Nephron (organoid): ENCODE data around the gene ICA1.

Experiments used
- H3K27ac Mint-ChIP-seq, 3 experiments: 2 replicates each; pipeline ENCODE4 v1.8.0; 2020; ENCODE audit warnings: mixed read lengths in 3 of 3, mild to moderate bottlenecking in 2 of 3, moderate library complexity in 1 of 3
- H3K27me3 Mint-ChIP-seq: 2 replicates; pipeline ENCODE4 v1.8.0; 2021; ENCODE audit warnings: low read depth, mild to moderate bottlenecking, moderate library complexity, mixed read lengths
- H3K36me3 Mint-ChIP-seq: 2 replicates; pipeline ENCODE4 v1.8.0; 2020; ENCODE audit warnings: low read depth, mixed read lengths
- H3K4me1 Mint-ChIP-seq: 2 replicates; pipeline ENCODE4 v1.8.0; 2020; ENCODE audit warnings: mixed read lengths
- H3K4me3 Mint-ChIP-seq, 3 experiments: 2 replicates each; pipeline ENCODE4 v1.8.0; 2020; ENCODE audit warnings: mild to moderate bottlenecking in 3 of 3, mixed read lengths in 3 of 3, moderate library complexity in 2 of 3
- H3K9me3 Mint-ChIP-seq: 2 replicates; pipeline ENCODE4 v1.8.0; 2020; ENCODE audit warnings: mixed read lengths
- TF ChIP-seq, protein P1 (sequence below), 3 experiments: fragments of 200-600 bp; sonication (generic); IDR thresholded peaks; one replicate each; pipeline ENCODE4 v1.5.0; 2021; ENCODE audit warnings: antibody characterized with exemption in 3 of 3; ENCODE audit not compliant: unreplicated experiment in 3 of 3

The ICA1 gene

DNA sequence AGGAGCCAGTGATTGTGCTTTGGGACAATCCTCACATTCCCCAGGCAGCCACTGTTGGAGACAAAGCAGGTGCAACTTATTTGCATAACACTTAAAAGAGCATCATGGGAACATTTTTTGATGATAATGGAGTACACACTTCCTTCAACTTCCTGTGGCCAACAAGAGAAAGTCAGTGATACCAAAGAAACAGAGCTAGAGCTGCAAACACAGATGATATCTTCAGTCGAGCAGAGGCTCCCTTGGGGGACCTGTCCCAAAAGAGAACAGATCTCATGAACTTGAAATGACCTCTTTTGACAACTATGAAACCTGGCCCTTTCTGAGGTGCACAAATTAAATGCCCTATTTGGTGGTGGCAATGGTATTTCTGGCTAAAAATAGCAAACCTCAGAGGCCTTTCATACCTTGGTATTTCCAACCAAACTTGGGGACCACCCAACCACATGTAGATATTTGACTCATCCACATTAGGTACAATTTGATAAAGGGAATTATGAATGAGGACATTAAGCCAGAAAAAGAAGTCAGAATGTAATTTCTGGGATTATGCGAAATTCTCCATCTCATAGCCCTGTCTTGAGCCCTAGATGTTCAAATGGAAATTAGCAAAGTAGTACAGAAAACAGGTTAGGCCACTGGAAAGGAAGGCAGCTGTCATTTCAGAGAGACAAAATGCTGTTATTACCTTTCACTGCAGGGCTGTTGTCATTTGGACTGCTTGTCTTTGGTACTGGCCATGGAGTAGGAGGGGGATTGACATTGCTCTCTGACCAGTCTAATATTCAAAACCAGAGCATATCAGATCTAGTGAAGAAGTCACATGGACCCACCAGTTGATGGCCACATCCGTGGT, 146.2 kb downstream of the ICA1 start:
- peaks cover 6% of the 10 kb centered on the region for H3K9me3 Mint-ChIP-seq
- TF ChIP-seq, protein P1, sequence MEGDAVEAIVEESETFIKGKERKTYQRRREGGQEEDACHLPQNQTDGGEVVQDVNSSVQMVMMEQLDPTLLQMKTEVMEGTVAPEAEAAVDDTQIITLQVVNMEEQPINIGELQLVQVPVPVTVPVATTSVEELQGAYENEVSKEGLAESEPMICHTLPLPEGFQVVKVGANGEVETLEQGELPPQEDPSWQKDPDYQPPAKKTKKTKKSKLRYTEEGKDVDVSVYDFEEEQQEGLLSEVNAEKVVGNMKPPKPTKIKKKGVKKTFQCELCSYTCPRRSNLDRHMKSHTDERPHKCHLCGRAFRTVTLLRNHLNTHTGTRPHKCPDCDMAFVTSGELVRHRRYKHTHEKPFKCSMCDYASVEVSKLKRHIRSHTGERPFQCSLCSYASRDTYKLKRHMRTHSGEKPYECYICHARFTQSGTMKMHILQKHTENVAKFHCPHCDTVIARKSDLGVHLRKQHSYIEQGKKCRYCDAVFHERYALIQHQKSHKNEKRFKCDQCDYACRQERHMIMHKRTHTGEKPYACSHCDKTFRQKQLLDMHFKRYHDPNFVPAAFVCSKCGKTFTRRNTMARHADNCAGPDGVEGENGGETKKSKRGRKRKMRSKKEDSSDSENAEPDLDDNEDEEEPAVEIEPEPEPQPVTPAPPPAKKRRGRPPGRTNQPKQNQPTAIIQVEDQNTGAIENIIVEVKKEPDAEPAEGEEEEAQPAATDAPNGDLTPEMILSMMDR (IDR thresholded peaks at IDR 0.05; ENCODE audit: unreplicated experiment in 3 of 3) = no peak
- H3K27ac Mint-ChIP-seq = no peak overlapping the region

DNA sequence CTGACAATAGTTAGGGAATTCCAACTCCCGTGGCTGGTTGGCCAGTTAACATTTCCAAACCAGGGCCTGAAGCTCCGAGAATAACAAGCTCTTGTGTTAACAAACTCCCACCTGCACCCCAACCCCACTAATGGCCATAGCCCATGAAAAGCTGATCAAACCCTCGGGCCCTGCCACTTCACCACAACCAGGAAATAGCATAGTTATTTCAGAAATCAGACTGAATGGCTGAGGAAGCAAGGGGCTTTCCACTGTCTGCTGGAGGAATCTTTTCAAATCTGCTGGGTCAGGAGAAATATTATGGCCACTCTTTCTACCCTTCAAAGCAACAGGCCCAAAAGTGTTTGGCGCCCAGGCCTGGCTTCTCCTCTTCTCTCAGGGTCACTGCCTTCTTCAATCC, 147.8 kb downstream of the ICA1 start:
- Mint-ChIP-seq H3K36me3 (no peaks in the 10 kb centered on the region), H3K4me3 (no peak overlapping the region), H3K9me3 (peaks cover 6% of the 10 kb centered on the region), H3K27ac (peak overlapping the region in 1 of 3 experiments; percentile 5), H3K4me1 (no peaks in the 10 kb centered on the region), H3K27me3 (peaks cover 3% of the 10 kb centered on the region)
- TF ChIP-seq, protein P1 (IDR thresholded peaks at IDR 0.05; ENCODE audit: unreplicated experiment in 3 of 3) = no peak

More for the DNA sequence above, 146.2 kb downstream of the ICA1 start:
- Mint-ChIP-seq H3K27me3 (peaks cover 6% of the 10 kb centered on the region), H3K36me3 (no peaks in the 10 kb centered on the region), H3K4me3 (no peak overlapping the region), H3K4me1 (no peaks in the 10 kb centered on the region)

DNA sequence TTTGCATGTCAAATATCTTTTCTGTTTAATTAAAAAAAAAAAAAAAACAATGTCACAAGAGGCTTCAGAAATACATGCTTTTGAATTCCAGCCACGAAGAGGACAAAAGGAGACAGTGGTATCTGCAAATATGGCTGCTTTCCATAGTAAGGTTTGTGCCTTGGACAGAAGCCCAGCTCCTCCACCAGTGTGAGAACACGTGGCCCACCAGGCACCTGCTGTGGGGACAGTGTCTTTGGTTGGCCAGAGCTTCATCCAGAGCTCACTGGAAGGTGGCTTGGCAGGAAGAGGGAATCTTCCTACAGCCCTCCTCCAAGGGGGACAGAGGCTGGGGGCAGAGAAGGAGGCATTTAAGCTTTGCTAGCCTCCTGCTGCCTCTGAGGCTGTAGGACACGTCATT, 148.8 kb downstream of the ICA1 start:
- H3K4me1 Mint-ChIP-seq = no peaks in the 10 kb centered on the region
- H3K27ac Mint-ChIP-seq = no peak overlapping the region
- TF ChIP-seq, protein P1 (IDR thresholded peaks at IDR 0.05; ENCODE audit: unreplicated experiment in 3 of 3) = no peak
- H3K36me3 Mint-ChIP-seq = no peaks in the 10 kb centered on the region
- peaks cover 6% of the 10 kb centered on the region for H3K9me3 Mint-ChIP-seq
- no peak overlapping the region for H3K4me3 Mint-ChIP-seq
- no peaks in the 10 kb centered on the region for H3K27me3 Mint-ChIP-seq

DNA sequence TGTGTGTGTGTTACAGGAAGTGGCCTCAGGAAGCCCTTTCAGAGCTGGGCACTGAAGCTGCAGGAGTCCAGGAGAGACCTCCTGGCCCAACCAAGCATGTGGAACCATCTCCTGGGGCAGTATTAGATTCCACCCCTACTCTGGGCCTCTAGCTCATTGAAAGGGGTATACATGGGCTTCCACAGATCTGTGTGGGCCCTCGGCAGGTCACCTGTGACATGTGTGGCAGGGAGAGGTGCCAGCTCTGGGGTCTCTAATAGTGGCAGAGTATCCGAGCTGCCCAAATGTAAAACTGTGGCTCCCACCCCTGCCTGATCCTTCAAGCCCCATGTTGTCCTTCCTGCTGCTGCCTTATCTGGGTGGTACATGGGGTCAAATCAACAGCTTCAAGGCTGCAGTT, 149.3 kb downstream of the ICA1 start:
- Mint-ChIP-seq H3K27ac (no peak overlapping the region), H3K4me1 (no peaks in the 10 kb centered on the region), H3K9me3 (peaks cover 6% of the 10 kb centered on the region), H3K36me3 (no peaks in the 10 kb centered on the region), H3K4me3 (no peak overlapping the region), H3K27me3 (no peaks in the 10 kb centered on the region)
- TF ChIP-seq, protein P1 (IDR thresholded peaks at IDR 0.05; ENCODE audit: unreplicated experiment in 3 of 3) = no peak

DNA sequence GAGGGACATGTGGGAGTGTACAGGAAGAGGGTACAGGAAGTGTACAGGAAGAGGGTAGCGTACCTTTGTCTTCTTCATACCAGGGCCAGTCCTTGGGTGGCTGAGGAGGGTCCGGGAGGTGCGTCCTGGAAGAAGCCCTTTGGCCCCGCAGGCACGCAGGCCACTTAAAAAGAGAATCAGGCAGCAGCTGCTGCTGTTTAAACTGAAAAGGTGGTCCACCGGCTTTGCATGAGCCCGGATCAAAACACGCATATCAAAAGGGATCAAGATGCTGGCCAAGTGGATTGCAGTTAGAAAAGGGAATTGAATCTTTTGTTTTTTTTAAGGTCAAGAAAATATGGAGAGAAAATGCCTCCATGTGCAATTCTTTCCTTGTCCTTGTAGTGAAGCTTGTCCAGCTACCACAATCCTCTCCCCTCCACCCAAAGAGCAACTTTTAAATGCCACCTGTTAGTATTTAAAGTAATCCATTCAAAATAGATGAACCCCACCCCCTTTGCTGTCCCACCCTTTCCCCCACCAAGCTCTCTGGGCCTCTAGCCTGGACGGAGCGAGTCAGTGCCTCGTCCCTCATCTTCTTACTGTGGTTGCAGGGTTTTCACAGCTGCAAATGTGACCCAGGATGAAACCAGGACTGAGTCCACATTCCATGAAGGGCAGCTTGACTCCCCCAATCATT, 150.5 kb downstream of the ICA1 start:
- H3K4me1 Mint-ChIP-seq = no peaks in the 10 kb centered on the region
- peaks cover 6% of the 10 kb centered on the region for H3K9me3 Mint-ChIP-seq
- H3K27me3 Mint-ChIP-seq = no peaks in the 10 kb centered on the region
- no peak overlapping the region for H3K27ac Mint-ChIP-seq
- H3K36me3 Mint-ChIP-seq = no peaks in the 10 kb centered on the region
- TF ChIP-seq, protein P1 (IDR thresholded peaks at IDR 0.05; ENCODE audit: unreplicated experiment in 3 of 3) = no peak
- no peak overlapping the region for H3K4me3 Mint-ChIP-seq
